Measurements from ENCODE around the gene EIF1AD.
A peak's percentile ranks its signal among the peaks of the same experiment; 100 is the strongest.
"Not testable (repeated sequence)": the region's sequence is repeated elsewhere in the genome, so short reads cannot be mapped to it uniquely, and the experiment has no call there.

The EIF1AD gene

DNA sequence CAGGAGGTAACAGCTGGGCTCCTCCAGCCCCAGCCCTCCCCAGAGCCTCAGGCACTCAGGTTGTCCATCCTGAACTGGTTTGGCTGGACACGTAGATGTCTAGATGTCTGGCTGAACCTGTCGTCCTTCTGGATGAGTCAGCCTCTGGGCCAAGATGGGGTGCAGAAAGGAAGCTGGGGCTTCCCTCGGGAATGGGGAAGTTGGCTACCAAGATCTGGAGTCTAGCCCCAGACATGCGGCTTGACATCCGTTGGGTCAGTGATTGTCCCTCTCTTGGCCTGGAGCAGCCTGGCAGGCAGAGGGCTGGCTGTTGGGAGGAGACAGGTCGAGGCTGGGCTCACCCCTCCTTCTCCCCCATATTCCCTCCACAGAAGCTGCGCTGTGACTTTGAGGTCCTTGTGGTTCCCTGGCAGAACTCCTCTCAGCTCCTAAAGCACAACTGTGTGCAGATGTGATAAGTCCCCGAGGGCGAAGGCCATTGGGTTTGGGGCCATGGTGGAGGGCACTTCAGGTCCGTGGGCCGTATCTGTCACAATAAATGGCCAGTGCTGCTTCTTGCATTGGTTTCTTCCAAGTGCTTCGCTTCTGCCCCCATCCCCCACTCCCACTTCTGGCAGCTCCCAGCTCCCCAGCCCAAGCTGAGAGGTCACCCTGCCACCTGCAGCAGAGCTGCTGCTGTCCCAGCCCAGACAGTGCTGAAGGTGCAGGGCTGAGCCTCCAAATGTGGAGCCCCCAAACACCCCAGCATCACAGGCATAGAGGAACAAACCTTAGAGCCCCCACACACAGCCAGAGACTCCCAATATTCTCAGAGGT lies 11.2 kb upstream of the EIF1AD start:
- H3K4me1 Mint-ChIP-seq: no peaks in the 10 kb centered on the region

DNA sequence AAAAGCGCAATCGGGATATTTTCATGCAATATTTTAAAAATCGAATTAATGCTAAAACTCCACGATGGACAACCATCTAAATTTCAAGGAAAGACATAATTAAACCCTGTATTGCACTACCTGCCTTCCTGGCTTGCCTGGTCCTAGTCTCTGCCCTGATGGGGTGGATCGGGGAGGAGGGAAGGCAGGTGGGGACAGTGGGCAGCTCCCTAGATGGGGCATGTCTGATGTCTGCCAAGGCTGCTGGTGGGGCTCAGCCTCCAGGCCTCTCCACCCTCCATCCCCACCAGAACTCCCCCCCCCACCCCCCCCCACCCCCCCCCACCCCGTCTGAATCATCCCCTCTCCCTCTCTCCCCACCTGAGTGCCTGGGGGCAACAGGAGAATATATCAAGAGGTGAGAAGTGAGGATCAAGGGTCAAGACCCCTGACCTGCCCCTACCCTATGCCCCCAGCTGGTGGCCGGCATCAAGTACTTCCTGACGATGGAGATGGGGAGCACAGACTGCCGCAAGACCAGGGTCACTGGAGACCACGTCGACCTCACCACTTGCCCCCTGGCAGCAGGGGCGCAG lies 10.5 kb upstream of the EIF1AD start:
- no peaks in the 10 kb centered on the region for H3K27me3 Mint-ChIP-seq
- H3K36me3 Mint-ChIP-seq: no peaks in the 10 kb centered on the region
- no peaks in the 10 kb centered on the region for H3K4me1 Mint-ChIP-seq
- no peak overlapping the region for H3K27ac Mint-ChIP-seq
- H3K4me3 Mint-ChIP-seq: no peak overlapping the region
- no peak for ATAC-seq
- H3K9me3 Mint-ChIP-seq: no peaks in the 10 kb centered on the region

More for the DNA sequence above, 11.2 kb upstream of the EIF1AD start:
- no peaks in the 10 kb centered on the region for H3K36me3 Mint-ChIP-seq
- H3K27me3 Mint-ChIP-seq: no peaks in the 10 kb centered on the region
- no peak overlapping the region for H3K4me3 Mint-ChIP-seq
- no peaks in the 10 kb centered on the region for H3K9me3 Mint-ChIP-seq
- no peak overlapping the region for H3K27ac Mint-ChIP-seq
- ATAC-seq: no peak

DNA sequence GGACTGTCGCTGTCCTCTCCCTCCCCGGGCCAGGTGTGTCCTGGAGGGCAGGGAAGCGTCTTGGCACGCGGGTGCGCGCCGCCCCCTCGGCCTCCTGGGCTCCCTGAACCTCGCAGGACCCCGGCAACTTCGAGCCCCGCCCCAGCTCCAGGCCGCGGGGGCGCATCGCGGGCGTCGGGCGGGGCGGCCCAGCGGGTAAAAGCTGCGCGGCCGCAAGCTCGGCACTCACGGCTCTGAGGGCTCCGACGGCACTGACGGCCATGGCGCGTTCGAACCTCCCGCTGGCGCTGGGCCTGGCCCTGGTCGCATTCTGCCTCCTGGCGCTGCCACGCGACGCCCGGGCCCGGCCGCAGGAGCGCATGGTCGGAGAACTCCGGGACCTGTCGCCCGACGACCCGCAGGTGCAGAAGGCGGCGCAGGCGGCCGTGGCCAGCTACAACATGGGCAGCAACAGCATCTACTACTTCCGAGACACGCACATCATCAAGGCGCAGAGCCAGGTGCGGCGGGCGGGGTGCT lies 9.9 kb upstream of the EIF1AD start, which contains the start of gene CST6:
Gene CST6, plus strand, starts transcription at position 224 of the 519 bp plus-strand sequence. Its CDS starts 37 bp downstream, at position 261.
- no peak within 1 kb of the TSS for H3K4me3 Mint-ChIP-seq

DNA sequence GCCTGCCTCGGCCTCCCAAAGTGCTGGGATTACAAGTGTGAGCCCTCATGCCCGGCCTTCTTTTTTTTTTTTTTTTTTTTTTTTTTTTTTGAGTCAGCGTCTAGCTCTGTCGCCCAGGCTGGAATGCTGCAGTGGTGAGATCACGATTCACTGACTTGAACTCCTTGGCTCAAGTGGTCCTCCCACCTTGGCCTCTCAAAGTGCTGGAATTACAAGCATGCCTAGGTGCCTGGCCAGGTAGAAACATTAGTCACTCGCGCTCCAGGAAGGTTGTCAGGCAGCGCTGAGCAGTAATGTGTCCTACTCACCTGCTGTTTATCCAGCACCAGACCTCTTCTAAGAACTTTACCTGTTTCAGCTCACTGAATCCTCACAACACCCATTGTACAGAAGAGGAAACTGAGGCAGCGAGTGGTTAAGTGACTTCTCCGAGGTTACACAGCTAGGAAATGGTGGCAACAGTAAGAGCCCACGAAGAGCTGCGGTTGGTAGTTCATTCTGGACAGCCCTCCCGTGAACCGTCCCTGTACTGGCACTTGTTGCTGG lies 9.4 kb upstream of the EIF1AD start:
- no peak overlapping the region for H3K4me3 Mint-ChIP-seq
- no peaks in the 10 kb centered on the region for H3K27me3 Mint-ChIP-seq
- ATAC-seq: no peak

More for the DNA sequence above, 9.9 kb upstream of the EIF1AD start, which contains the start of gene CST6:
- Mint-ChIP-seq H3K36me3 (no peaks in the 10 kb centered on the region), H3K27ac (no peak within 1 kb of the TSS), H3K9me3 (no peaks in the 10 kb centered on the region), H3K27me3 (no peaks in the 10 kb centered on the region), H3K4me1 (no peaks in the 10 kb centered on the region)
- ATAC-seq: no peak

DNA sequence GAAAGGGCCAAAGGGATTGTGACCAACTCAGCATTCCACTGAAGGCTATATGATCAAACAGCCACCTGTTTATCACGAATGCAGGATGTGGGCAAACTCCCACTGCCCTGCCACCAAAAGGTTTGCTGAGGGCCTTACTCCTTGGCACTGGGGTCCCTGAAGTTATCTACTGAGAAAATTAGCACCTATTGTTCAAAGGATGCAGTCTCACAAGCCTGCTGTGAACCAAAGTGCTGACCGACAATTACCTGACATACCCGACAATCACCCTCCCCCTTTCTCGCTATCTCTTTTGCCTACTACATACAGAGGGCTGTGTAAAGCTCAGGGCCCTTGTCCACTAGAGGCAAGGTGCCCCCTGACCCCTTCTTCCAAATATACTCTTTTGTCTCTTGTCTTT lies 8.1 kb upstream of the EIF1AD start:
- H3K27ac Mint-ChIP-seq, H3K4me1 Mint-ChIP-seq, H3K36me3 Mint-ChIP-seq, H3K9me3 Mint-ChIP-seq, ATAC-seq, H3K4me3 Mint-ChIP-seq, H3K27me3 Mint-ChIP-seq: not testable (repeated sequence)

More for the DNA sequence above, 9.4 kb upstream of the EIF1AD start:
- no peak overlapping the region for H3K27ac Mint-ChIP-seq
- H3K36me3 Mint-ChIP-seq: no peaks in the 10 kb centered on the region
- no peaks in the 10 kb centered on the region for H3K4me1 Mint-ChIP-seq
- no peaks in the 10 kb centered on the region for H3K9me3 Mint-ChIP-seq

DNA sequence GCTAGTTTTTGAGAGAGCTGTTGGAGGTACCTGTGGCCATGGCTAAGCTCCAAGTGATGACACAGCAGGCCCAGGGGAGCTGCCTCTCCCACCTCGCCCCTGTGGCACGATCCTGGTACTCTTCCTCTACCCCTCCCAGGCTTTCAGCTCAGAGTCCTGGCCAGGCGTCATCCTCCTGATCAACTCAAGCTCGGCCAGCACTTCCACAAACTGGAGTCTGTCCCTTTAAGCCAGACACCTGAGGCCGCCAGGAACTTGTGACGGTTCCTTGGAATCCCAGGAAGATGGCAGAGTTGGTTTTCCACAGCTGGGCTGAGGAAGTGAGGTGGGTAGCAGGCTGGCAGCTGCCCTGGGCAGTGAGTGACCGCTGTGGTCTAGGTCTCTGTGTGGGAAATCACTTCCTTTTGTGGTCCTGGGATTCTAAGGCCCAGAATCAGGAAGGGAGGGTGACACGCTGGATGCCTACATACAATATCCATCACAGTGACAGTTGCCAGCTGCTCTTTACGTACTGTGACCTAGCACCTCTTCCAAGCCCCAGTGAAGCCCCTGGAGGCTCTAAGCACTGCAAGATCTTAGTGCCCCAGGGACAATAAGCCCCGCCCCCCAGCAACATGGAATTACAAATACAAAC lies 6.6 kb upstream of the EIF1AD start:
- no peak for ATAC-seq
- Mint-ChIP-seq H3K4me3 (no peak overlapping the region), H3K27me3 (no peaks in the 10 kb centered on the region), H3K27ac (peak overlapping the region; percentile 55), H3K36me3 (peaks cover 12% of the 10 kb centered on the region), H3K4me1 (peaks cover 14% of the 10 kb centered on the region), H3K9me3 (no peaks in the 10 kb centered on the region)

DNA sequence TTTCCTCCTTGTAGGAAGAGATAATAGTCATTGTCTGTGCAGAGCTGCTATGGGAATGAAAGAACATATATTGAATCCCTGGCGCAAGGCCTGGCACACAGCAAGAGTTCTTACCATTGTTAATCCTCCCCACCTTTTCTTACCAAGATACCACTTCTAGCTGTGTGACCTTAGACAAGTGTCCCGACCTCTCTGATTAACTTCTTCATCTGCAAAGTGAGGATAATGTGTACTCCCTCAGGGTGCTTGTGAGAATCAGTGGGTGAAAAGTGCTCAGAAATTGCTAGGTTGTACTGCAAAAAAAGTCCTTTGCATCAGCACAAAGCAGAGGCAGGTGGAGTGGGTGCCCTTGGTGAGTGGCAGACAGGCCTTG lies 6.1 kb upstream of the EIF1AD start:
- H3K27me3 Mint-ChIP-seq: no peaks in the 10 kb centered on the region
- peak overlapping the region; percentile 55 for H3K27ac Mint-ChIP-seq
- peaks cover 12% of the 10 kb centered on the region for H3K36me3 Mint-ChIP-seq
- ATAC-seq: no peak
- no peaks in the 10 kb centered on the region for H3K9me3 Mint-ChIP-seq
- peaks cover 19% of the 10 kb centered on the region for H3K4me1 Mint-ChIP-seq
- no peak overlapping the region for H3K4me3 Mint-ChIP-seq

DNA sequence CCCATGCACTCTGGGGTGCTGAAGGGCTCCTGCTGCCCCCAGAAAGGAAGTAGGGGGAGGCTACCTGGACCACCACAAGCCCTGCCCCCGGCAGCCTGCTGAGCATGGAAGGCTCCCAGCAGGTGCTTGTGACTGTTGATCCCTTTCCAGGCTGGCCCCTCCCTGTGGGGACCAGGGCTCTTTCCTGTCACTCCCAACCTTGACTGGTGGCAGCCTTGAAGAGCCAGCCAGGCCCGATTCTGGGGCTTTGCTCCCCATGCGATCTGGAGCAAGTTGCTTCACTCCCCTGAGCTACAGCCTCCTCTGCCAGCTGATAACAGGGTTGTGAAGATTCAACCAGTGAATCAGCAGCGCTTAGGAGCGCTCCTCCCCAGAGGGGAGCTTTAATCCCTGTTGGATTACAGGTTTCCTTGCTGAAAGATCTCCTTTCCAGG lies 5.3 kb upstream of the EIF1AD start:
- Mint-ChIP-seq H3K9me3 (no peaks in the 10 kb centered on the region), H3K27me3 (no peaks in the 10 kb centered on the region), H3K4me1 (peaks cover 27% of the 10 kb centered on the region), H3K36me3 (peaks cover 12% of the 10 kb centered on the region), H3K4me3 (no peak overlapping the region), H3K27ac (no peak overlapping the region)
- ATAC-seq: no peak

DNA sequence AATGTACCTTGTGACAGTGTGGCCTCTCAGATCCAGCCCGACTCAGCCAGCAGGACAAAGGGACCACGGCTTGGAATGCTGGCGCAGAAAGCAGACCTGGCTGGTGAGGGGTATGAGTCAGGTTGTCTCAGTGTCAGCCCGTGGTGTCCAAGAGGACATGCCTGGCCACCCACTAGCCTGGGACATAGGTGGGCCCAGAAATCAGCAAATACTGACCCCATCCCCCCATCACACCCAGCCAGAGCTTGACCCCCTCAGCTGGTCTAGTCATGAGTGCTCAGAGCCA lies 4.9 kb upstream of the EIF1AD start:
- Mint-ChIP-seq H3K4me3 (no peak overlapping the region), H3K27me3 (no peaks in the 10 kb centered on the region)
- no peak for ATAC-seq

DNA sequence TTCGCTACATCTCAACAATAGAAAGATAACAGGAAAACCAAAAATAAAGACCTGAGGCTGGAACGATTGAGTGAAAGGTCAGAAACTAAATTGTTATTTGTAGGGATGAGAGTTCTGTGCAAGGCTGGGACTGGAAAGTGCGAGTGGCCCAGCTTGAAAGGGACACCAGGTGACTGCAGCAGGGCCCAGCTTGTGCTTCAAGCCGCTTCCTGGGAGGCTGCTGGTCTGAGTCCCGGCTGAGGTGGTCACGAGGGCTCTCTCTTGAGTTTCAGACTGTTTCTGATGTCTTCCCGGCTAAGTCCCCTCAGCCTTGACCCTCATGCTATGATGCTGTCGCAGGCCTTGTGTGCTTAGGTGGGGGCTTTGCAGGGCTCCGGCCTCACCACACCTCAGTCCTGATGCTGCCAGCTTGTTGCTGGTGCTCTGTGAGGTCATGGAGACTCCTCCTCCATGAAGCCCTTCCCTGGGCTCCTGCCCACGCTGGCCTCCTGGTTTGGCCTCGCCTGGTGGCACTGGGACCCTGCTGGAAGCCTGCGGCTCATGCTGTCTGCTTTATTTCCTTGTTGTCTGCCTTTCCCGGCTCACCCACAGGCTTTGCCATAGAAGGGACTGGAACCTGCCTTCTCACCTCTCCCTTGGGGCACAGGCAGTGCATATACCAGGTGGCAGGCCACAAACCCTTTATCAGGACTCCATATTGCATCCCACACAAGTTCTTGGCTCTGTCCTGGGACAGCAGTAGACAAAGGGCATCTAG lies 4.4 kb upstream of the EIF1AD start:
- ATAC-seq: no peak
- Mint-ChIP-seq H3K36me3 (peaks cover 12% of the 10 kb centered on the region), H3K27ac (no peak overlapping the region), H3K4me3 (no peak overlapping the region), H3K27me3 (no peaks in the 10 kb centered on the region), H3K9me3 (no peaks in the 10 kb centered on the region), H3K4me1 (peaks cover 27% of the 10 kb centered on the region)

More for the DNA sequence above, 4.9 kb upstream of the EIF1AD start:
- Mint-ChIP-seq H3K4me1 (peaks cover 27% of the 10 kb centered on the region), H3K9me3 (no peaks in the 10 kb centered on the region), H3K36me3 (peaks cover 12% of the 10 kb centered on the region), H3K27ac (no peak overlapping the region)

DNA sequence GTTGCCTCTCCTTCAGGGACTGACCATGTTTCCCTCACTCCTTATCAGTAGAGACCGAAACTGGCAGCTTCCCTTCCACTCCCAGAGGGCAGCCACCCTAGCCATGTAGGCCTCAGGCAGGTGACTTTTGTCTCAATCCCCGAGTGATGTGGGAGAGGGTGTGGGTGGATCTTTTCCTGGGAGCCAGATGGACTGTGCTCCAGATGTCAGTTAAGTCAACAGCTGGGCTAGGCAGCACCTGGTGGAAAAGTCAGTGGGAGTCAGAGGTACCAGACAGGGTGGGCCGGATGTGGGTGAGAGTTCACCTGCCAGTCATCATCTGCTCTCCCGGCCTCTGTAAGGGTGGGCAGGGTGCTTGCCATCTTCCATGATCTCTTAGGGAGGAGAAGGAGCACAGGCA lies 2.2 kb upstream of the EIF1AD start:
- no peak for ATAC-seq
- no peaks in the 10 kb centered on the region for H3K27me3 Mint-ChIP-seq
- no peaks in the 10 kb centered on the region for H3K9me3 Mint-ChIP-seq
- peaks cover 39% of the 10 kb centered on the region for H3K4me1 Mint-ChIP-seq
- H3K27ac Mint-ChIP-seq: no peak overlapping the region
- peak overlapping the region; percentile 11 for H3K4me3 Mint-ChIP-seq
- H3K36me3 Mint-ChIP-seq: peaks cover 17% of the 10 kb centered on the region

DNA sequence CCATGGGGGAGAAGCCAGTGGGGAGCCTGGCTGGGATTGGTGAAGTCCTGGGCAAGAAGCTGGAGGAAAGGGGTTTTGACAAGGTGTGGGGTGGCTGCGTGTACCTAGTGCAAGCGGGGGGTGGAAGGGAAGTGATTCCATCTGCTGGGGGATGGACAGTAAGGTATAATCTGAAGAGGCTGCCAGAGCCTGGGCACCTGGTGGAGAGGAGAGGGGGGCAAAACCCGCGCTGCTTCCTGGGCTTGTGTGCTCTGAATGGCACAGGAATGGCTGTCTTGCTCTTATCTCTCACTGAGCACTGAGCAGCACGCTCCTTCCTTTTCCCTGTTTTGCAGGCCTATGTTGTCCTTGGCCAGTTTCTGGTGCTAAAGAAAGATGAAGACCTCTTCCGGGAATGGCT lies 1.3 kb upstream of the EIF1AD start:
- ATAC-seq: no peak
- Mint-ChIP-seq H3K4me3 (peak overlapping the region; percentile 99), H3K4me1 (peaks cover 43% of the 10 kb centered on the region), H3K9me3 (no peaks in the 10 kb centered on the region), H3K27me3 (no peaks in the 10 kb centered on the region), H3K27ac (peak overlapping the region; percentile 95), H3K36me3 (peaks cover 23% of the 10 kb centered on the region)

DNA sequence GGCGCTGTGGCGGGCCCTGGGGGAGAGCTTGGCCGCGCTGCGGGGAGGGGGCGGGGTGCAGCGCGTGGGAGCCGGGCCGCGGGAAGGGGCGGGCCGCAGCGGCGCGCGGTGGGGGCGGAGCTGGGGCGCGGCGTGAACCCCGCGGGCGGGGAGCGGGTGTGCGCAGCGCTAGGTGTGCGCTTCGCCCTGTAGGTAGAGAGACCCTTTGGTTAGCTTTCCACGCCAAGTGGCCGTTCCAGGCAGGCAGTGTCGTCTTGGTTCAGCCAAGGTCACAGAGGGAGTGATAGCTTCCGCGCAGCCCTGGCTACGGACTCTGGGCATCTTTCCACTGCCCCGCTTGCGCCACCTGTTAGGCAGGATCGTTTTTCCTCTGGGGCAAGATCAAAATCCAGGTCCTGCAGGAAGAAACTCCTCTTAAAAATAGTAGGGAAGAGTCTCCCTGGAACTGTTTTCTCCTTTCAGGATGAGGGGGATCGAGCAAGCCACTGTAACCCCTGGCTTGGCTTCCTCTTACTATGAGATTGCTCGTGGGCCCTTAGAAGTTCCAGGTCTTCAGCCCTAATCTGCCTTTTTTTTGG lies 780 bp upstream of the EIF1AD start:
- peak overlapping the region; percentile 95 for H3K27ac Mint-ChIP-seq
- H3K27me3 Mint-ChIP-seq: no peaks in the 10 kb centered on the region
- H3K4me3 Mint-ChIP-seq: peak overlapping the region; percentile 99
- H3K36me3 Mint-ChIP-seq: peaks cover 29% of the 10 kb centered on the region
- ATAC-seq: peak; percentile 89
- H3K4me1 Mint-ChIP-seq: peaks cover 44% of the 10 kb centered on the region
- no peaks in the 10 kb centered on the region for H3K9me3 Mint-ChIP-seq

DNA sequence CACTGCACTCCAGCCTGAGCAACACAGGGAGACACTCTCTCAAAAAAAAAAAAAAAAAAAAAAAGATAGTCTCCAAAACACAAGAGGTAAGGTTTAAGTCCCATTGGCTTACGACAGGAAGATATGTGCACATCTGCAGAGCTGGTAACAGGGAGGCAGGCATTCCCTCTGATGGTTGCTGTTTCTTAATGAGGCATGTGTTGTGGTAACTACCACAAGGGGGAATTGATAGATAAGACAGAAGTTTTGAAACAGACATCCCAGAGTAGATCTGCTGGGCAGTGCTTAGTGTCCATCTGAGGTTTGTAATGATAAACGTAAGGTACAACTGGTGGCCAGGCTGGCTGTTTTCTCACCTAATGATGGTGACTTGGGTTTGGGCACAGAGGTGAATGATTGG lies 4.7 kb downstream of the EIF1AD start:
- ATAC-seq: no peak
- H3K9me3 Mint-ChIP-seq: no peaks in the 10 kb centered on the region
- peaks cover 30% of the 10 kb centered on the region for H3K36me3 Mint-ChIP-seq
- H3K4me1 Mint-ChIP-seq: peaks cover 17% of the 10 kb centered on the region
- H3K4me3 Mint-ChIP-seq: no peak overlapping the region
- no peaks in the 10 kb centered on the region for H3K27me3 Mint-ChIP-seq
- H3K27ac Mint-ChIP-seq: no peak overlapping the region

All from stimulated activated memory B cell treated with anti-CD40 and anti-IgM and Interleukin-4, amounts not matched to agents 10 μg/mL and 1 μg/mL and 100 μg/mL, for 72 hours (primary cell).